GM12892 (cell line): ENCODE measurements around the gene TFAP2A.

Source experiments
- DNase-seq: peaks from one replicate; pipeline ENCODE4 v3.0.0; 2011; ENCODE audit not compliant: insufficient read length
- FAIRE-seq: peaks from 2 replicates; lab custom pipeline; 2011; peaks lifted over from hg19 to GRCh38; lab: Jason Lieb, UNC
- POLR2A ChIP-seq: IDR thresholded peaks from 2 replicates; pipeline ENCODE4 v1.6.1; 2011; ENCODE audit warnings: low read depth, low read length, control low read depth
- POLR2AphosphoS5 ChIP-seq: IDR thresholded peaks from 2 replicates; pipeline ENCODE4 v1.6.1; 2011; ENCODE audit warnings: low read depth, low read length, control low read depth
- TAF1 ChIP-seq: IDR thresholded peaks from 2 replicates; pipeline ENCODE4 v1.6.1; 2011; ENCODE audit warnings: low read depth, mild to moderate bottlenecking, control low read depth, low read length, borderline replicate concordance

Gene TFAP2A

DNA sequence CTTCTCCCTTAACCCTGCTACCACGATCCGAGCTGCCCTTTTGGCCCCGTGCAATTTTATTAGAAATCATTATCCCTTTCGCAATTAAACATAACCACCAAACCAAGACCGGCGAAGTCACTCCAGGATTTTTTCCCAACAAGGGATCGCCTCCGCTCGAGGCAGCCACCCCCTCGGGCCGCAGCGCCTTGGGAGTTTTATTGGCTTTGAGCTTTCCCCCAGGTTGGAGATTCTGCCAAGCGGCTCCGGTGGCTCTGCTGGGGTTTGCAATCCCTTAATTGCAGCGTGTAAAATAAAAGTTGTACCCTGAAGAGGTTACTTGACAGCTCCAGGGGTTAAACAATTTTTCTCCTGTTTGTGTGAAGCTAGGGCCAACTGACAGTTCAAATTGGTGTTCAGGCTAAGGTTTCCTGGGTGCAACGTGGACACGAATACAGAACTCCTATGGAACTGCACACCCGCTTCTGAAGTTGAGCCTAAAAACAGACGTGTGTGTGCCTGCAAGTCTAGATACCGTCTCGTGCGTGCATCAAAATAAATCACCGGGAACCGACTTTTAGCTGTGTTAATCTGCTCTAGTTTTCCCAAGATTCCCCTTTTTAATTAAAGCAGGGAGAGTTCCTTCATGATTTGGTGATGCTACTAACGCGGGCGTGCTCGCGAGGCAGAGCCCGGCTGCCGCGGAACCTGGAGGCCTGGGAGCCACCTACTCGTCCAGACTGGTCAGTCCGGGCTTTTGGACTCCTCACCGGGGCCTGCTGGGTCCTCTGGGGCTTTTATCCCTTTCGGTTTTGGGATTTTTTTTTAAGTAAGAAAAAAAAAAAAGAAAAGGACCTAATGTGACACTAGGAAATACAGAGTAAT is 975 bp upstream of the TFAP2A start:
- TF ChIP-seq POLR2A, result no peak
- TF ChIP-seq POLR2AphosphoS5, result no peak
- no peak for TF ChIP-seq TAF1
- FAIRE-seq (no peak), DNase-seq (no peak)

DNA sequence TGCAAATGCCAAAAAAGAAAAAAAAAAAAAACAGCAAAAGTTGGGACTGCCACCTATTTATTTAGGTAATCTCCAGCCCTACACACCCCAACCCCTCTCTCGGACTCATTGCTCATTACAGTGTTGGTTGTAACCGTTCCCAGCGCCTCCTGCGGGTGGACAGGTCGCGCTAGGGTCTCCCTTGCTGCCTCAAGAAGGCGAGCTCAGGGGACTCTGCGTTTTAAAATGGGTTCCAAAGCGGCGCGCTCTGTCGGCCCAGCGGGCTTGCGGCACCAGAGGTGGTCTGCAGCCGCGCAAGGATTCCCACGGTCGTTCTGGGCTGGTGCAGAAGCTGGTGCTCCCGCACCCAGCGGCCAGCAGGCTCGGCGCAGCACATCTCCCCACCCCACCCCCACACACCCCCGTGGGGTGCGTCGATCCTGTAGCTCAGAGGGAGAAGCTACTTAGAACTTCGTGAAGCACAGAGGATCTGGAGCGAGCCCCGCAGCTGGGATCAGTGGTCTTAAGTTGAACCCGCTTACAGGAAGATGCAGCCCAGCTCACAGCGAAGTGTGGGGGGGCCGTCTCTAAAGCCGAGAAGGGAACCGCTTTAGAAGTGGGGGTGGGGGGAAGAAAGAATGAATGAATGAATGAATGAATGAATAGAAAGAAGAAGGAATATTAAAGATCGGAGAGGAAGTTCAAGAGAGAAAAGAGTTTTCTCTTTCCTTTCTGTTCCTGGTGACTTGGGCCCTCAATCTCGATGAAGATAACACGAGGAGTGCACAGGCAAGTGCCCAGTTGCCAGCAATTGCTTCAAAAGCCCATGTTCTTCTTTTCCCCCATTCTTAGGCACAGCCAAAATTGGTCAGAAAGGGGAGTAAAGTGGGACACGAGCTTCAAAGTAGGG is 780 bp downstream of the TFAP2A start:
- TF ChIP-seq POLR2AphosphoS5, result no peak
- no peak for TF ChIP-seq TAF1
- TF ChIP-seq POLR2A, result no peak
- FAIRE-seq, result peak; percentile 36
- DNase-seq, result no peak

DNA sequence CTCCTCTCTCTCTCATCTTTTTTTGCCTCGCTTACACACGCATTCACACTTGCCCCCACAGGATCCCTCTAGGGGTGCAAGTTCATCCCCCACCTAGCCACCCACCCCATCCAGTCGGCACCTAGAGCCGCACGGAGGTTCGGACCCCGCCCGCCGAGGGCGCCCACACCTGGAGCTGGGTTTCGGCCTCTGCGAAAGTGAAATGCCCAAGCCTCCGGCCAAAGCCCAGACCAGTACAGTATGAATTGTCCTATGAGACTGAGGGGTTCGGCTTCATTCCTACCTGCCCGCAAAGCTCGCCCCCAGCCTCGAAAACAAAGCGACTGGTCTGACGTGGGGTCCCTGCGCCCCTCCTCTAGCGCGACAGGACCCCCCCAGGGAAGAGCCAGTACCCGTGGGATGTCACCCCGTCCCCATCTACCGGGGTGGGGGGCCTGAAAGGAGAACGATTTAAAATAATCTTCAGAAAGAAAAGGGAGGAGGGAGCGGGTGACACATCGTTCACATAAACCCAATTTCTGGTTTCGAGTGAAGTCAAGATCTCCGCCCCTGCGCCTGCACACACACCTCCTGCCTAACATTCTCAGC is 1.5 kb downstream of the TFAP2A start:
- DNase-seq (no peak), FAIRE-seq (no peak)
- TF ChIP-seq TAF1, result no peak
- no peak for TF ChIP-seq POLR2AphosphoS5
- TF ChIP-seq POLR2A, result no peak

DNA sequence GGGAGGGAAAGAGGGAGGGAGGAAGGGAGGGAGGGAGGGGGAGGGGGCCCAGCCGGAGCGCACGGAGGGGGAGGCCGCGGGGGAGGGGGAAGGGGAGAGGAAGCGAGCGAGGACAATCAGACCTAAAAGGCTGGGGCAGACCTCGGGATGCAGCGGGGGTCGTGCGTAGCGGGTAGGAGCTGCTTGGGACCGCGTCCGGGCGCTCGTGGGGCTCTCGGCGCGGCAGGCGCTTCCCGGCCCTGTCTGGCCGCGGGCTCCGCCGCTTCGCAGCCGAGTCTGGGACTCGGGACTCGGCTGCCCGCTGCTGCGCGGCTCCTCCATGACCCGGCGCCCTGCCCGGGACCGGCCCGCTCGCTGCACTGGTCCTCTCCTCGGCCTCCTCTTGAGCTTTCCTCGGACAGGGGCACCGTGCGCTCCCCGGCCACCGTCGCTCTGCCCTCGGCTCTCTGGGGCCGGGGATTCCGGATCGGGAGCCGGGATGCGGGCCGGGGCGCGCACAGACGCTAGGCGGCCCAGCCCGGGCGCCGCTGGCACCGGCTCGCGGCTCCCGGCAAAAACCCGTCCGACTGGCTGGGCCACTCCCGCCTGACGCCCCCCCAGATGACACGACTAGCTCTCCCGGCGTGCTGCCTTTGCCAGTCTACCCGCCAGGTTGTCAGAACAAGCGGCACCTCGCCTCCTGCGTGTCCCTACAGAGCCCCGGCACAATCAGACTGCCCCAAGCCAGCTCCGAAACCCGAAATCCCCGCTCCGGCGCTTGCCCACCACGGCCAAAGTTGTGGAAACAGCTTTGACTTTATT is 2.2 kb downstream of the TFAP2A start:
- peak; percentile 56 for DNase-seq
- TF ChIP-seq TAF1, result no peak
- no peak for TF ChIP-seq POLR2AphosphoS5
- peak; percentile 23; the same call in 1 of the 2 replicates for TF ChIP-seq POLR2A
- FAIRE-seq, result no peak

DNA sequence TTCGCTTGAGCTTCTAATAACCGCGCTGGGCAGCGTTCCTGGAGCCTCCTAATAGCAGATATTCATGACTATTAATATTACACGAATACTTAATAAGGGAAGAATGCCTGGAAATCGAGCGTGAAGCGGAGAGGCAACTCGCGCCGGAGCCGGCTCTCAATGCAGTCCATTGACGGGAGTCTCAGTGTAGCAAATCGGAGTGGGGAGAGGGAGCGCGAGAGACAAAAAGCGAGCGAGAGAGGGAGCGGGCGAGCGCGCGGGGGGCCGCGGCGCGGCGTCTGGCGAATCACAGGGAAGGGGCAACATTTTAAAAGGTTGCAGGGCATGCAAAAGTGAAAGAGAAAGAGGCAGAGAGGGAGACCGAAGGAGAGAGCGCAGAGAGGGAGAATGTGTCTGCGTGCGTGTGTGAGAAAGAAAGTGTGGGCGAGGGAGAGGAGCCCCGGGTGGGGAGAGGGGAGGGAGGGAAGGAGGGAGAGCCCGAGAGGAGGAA is 2.9 kb downstream of the TFAP2A start:
- FAIRE-seq (peak; percentile 88), DNase-seq (peak; percentile 64)
- peak; percentile 55; the same call in 1 of the 2 replicates for TF ChIP-seq POLR2A
- no peak for TF ChIP-seq POLR2AphosphoS5
- no peak for TF ChIP-seq TAF1

DNA sequence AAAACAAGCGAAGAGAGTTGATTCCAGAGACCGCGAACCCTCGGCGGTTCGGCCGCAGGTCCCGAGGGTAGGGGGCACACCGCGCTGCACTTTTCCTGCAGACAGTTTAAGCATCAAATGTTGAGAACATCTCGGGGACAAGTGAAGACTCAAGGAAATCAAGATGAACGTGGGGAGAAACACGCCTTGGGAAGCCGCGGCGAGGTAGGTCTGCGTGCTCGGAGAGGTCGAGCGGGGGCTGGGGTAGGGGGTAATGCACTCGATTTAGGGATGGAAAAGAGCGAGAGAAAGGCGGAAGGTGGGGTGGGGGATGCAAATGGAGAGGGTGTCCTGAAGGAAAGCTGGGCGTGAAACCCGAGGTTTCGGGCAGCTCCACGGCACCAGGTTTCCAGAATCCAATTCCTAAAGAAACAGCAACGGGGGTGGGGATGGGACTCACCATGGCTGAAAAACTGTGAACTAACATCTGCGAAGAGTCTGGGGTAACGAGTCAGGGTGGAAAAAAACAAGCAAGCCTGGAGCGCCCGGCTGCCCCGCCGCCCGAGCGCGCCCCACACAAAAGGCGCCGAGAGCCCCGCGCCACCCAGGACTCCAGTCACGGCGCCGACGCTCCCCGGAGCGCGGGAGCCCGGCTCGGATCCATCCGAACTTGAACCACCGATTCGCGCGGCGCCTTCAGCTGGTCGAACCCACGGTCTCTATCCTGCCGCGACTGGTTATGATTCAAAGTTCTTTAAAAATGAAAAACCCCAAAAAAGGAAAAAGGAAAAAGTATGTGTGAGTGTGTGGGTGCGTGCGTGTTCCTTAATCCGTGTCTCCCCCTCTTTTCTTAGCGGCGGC is 3.5 kb downstream of the TFAP2A start:
- no peak for DNase-seq
- no peak for FAIRE-seq
- no peak for TF ChIP-seq POLR2A
- TF ChIP-seq TAF1, result no peak
- no peak for TF ChIP-seq POLR2AphosphoS5

DNA sequence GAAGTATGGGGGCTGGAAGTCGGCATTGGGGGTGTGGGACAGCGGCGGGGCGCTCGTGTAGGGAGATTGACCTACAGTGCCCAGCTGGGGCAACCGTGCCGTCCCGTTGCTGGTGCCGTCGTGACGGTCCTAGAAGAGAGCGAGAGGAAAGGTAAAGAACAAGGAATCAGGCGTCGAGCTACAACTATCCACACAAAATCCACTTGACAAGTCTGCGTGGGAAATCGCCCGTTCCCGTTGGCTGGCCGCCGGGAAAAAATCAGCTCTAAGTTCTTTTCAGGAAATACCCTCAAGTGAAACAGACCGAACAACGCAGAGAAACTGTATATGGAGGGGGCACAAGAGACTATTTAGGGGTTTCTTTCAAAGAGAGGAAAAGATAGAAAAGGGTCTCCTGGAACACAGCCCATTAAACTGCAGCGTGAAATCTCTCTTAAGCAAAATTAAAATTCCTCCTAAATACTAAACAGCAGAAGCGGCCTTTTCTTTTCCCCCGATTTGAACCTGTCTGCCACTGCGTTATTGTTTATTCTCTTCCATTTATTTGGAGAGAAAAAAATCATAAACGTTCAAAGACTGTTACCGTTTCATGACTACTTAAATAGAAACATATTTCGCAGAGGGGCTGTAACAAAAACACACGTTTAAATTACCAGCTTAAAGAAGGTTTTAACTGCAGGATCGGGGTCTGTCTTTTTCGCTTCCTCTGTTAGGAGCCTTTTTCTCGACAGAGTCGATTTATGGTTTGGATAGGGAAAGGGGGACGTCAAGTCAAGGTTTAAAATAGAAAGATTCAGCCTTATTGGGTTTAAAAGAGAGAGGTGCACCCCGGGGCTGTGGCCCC is 4.4 kb downstream of the TFAP2A start:
- DNase-seq, result no peak
- no peak for FAIRE-seq
- TF ChIP-seq TAF1, result no peak
- no peak for TF ChIP-seq POLR2A
- no peak for TF ChIP-seq POLR2AphosphoS5

DNA sequence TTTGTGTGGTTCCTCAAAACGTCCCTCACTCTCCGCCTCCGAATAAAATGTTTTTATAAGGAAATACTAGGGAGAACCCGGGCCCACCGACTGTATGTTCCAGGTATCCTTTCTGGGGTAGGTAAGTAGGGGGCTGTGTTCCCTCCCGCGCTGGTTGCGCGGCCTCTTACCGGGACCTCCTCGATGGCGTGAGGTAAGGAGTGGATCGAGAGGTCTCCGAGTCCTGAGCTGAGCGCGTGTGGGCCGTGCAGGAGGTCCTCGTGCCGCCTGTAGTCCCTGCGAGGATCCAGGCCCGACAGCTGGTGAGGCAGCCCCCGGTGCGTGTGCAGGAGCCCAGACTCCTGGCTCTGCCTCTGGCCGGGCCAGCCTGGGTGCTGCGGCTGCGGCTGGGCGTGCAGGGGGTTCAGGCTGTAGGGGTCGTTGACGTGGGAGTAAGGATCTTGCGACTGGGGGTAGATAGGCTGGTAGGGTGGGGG is 5.1 kb downstream of the TFAP2A start:
- FAIRE-seq, result no peak
- TF ChIP-seq TAF1, result no peak
- TF ChIP-seq POLR2A, result no peak
- no peak for TF ChIP-seq POLR2AphosphoS5

DNA sequence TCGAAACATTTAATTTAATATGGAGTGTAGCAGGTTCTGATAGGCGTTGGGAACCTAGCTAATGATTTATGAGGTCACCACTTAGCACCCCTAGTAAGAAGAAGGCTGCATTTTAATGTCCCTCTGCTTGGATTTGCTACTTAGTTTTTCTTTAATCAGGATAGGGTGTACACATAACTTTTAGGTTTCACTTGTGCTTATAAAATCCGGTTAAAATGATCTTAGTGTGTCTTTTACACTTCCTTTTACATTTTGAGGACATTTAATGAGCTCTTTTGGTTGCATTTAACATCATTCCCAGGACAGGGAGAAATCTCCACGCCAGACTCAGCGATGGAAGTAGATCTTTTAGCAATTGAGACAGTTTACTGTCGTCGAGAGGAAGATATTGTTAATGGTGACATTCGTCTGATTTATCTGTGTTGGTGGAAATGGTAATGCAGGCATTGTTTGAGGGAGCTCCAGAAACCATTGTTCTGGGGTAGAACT is 5.6 kb downstream of the TFAP2A start:
- DNase-seq, result no peak
- FAIRE-seq, result peak; percentile 67
- TF ChIP-seq POLR2A (no peak), TAF1 (no peak), POLR2AphosphoS5 (no peak)

More for the DNA sequence above, 5.1 kb downstream of the TFAP2A start:
- DNase-seq, result no peak
